GM21360 (cell line): ENCODE results near the gene ZC4H2.
"Not testable (repeated sequence)": the region's sequence is repeated elsewhere in the genome, so short reads cannot be mapped to it uniquely, and the experiment has no call there.

Experiments
- ATAC-seq: cut with Tn5 transposase; IDR thresholded peaks from one replicate; pipeline ENCODE4 v1.9.1; 2021; ENCODE audit warnings: mild to moderate bottlenecking, moderate library complexity; ENCODE audit not compliant: unreplicated experiment

The ZC4H2 gene, protein sequence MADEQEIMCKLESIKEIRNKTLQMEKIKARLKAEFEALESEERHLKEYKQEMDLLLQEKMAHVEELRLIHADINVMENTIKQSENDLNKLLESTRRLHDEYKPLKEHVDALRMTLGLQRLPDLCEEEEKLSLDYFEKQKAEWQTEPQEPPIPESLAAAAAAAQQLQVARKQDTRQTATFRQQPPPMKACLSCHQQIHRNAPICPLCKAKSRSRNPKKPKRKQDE

DNA sequence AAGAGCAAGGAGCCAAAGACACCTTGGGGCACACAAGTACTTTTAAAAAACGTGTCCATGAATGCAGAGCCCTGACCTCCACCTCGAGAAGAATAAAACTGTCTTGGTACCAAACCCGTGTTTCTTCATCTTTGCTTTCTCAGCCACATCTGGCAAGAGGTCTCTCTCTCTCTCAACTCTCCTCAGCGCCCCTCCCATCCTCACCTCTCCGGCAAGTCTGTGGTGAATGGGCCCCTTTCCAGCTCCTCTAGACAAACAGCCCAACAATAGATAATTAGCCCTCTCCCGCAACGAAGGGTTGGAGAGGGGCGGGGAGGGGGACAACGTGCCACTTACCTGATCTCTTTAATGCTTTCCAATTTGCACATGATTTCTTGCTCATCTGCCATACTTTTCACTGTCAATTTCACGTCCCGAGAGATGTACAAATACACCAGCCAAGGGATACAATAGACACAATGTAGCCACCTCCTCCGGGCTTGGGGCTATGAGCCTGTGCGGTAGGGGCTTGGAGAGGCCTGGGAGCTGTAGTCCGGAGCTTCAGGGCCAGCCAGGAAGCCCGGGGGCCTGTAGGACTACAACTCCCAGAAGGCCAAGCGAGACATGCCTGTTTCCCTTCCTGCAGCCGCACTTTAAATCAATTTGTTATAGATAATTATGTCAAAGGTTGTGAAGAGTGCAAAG lies at the start of gene ZC4H2:
Gene ZC4H2, minus strand, starts transcription at position 462 of the 684 bp plus-strand sequence. Its CDS starts 73 bp downstream, at position 389.
- ATAC-seq = peak; percentile 98

DNA sequence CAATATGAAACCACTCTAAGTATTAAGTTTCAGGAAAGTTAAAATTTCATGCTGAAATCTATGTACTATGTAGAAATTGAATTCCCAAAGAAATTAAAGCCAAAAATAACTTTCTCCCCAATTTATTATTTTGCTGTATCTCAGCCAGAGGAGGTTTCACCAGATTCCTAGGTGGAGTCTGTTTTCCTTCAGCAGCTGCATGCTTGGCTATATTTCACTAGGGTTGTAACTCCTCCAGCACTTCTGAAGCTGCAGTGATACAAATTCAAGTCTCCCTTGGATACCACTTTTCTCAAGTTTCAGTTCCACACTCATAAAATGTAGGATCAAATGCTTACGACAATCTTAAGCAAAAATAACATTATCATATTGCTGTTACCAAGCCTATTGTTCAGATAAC lies 41.2 kb upstream of the ZC4H2 start:
- ATAC-seq = no peak

DNA sequence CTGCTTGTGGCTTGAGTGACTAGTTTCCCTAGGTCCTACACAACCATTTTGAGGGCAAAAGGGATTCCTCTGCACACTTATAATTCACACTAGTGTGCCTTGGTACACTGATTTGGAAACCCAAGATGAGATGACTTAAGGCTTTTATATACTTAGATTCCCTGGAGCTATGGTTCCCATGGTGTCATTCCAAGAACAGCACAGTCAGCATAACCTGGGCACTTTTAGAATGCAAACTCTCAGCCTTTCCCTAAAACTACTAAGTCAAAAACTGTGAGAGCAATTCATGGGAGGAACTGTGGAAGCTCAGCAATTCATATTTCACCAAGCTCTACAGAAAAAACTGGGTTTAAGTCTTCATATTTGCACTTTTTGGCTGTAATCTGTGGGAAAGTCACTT lies 38.0 kb upstream of the ZC4H2 start:
- no peak for ATAC-seq

DNA sequence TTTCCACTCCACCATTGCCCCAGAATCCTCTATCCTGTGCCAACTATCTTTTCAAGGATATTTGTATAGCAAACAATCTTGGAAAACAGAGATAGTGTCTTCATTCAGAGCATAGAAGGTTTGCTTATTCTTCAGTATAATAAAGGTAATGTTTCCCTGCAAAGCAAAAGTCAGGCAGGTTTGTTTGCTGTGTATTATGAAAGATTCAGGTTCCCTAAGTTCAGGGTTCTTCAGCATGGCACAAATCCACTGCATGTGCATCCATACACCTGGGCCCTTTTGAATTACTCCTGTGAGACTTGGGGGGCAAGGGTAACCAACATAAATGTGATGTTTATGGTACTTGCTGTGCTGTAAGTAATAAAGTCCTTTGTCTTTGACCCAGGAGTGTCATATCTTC lies 33.2 kb upstream of the ZC4H2 start:
- ATAC-seq = no peak

DNA sequence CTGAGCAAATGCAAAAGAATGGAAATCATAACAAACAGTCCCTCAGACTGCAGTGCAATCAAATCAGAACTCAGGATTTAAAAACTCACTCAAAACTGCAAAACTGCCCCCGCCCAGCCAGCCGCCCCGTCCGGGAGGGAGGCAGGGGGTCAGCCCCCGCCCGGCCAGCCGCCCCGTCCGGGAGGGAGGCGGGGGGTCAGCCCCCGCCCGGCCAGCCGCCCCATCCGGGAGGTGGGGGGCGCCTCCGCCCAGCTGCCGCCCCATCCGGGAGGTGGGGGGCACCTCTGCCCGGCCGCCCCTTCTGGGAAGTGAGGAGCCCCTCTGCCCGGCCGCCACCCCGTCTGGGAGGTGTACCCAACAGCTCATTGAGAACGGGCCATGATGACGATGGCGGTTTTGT lies 26.0 kb upstream of the ZC4H2 start:
- not testable (repeated sequence) for ATAC-seq

DNA sequence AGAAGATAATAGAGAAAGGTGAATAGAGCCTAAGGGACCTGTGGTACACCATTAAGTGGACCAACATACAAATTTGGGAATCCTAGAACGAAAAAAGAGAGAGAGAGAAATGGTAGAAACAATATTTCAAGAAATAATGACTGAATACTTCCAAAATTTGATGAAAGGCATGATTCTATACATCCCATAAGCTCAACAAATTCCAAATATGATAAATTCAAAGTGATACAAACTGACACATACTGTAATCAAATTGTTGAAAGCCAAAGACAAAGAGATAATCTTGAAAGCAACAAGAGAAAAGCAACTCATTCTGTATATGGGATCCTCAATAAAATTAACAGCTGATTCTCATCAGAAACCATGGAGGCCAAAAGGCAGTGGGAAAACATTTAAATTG lies 20.6 kb upstream of the ZC4H2 start:
- no peak for ATAC-seq

DNA sequence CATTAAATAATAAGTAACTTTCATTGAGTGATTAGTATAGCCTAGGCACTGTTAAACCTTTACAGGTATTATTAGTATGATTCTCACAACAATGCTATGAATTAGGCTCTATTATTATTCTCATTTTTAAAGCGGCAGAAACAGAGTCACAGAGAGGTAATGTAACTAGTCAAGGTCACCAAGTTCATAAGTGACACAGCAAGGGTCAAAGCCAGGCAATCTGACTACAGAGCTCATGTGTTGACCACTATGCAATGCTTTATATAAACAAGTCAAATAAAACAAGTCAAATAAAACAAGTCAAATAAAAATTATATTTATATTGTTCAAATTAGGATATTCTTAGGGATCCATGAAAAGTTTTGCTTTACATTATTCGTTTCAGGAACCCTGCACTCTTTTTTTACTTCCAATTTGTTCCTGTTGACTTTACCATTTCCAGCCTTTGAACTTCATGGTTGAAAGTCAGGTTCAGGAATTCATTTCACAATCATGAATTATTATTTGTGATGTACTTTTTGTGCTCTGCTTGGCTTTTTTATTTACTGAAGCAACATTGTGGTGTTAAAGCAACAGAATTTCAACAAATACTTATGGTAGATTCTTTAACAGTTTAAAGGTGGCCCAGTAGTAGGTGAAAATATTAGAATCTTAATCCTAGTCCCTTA lies 18.0 kb upstream of the ZC4H2 start:
- ATAC-seq = no peak

DNA sequence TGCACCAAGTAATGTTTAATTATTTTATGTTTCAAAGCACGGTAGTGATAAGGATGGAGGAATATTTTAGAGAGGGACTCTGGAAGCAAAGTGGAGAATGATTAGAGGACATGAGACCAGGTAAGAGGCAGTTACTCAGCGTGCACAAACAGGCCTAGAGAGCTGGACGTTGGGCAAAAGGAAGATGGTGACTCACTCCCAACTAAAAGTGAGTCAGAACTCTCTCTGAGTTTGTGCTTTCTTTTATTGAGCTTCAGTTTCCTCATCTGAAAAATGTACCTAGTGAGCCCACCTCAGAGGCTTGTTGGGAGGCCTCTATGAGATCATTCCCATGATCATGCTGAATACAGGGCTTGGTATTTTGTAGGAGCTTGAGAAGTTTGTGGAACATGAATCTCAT lies 1.6 kb upstream of the ZC4H2 start:
- no peak for ATAC-seq

DNA sequence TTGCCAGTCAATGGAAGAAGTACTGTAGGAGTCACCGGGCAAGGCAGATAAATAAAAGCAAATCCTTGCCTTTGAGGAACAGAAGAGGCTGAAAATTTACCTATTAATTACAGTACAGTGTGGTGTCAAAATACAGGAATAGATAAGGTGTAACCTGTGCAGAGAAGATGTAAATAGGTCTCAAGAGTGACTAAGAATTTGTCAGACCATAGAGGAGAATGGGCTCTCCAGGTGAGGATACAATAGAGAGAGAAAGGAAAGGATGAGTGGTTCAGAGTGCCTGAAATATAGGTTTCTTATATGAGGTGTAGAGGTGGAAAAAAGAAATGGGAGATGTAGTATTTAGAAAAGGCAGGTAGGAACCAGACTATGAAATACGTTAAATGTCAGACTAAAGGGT lies 801 bp upstream of the ZC4H2 start:
- no peak for ATAC-seq

DNA sequence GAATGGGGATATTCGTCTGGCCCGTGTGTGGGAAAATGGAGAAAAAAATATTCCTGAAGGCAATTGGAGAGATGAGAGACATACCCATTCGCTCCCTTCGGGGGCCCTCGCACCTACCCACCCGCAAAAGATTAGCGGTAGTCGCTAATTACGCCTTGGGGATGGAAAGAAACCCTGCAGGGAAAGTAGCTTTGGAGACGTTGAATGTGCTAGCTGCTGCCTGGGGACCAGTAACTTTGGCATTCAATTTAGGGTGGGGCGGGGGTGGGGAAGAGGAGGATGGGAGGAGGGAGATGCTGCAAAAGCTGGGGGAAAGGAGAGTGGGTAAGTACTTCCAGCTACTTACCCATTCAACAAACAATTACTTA lies 407 bp upstream of the ZC4H2 start:
- peak; percentile 21 for ATAC-seq

DNA sequence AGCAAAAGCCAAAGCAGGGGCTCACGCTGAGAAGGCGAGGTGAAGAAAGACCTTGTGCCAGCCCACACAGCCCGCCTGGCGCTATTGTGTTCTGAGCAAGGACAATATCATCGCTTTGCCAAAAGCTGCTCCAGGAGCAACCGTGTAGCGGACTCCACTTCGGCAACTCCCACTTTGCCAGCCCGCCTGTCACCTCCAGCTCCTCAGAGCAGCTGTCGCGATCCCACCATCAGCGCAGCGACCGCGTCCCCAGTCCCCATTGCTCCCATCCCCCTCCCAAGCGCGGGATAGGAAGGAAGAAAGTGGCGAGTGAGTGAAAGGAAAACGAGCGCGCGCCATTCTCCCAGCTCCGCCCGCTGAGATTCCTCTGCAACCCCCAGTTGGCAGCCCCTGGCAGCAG lies 759 bp downstream of the ZC4H2 start:
- ATAC-seq = peak; percentile 30

DNA sequence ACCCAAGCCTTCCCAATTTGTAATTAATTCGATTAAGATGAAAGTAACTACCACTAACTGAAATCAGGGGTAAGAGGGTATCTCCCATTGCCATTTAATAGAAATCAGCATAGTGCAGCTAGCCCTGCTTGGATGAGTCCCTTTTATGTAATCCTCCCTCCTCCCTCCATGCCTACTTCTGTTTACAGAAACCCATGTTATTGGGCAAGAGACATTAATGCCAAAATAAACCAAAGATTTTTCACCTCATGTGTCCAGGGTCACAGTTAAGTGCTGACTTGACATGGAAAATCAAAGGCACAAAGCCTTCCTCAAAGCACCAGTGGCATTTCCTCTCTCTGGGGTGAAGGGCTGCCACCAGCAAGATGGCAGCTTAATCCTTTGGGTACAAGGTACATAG lies 50.8 kb downstream of the ZC4H2 start:
- no peak for ATAC-seq

DNA sequence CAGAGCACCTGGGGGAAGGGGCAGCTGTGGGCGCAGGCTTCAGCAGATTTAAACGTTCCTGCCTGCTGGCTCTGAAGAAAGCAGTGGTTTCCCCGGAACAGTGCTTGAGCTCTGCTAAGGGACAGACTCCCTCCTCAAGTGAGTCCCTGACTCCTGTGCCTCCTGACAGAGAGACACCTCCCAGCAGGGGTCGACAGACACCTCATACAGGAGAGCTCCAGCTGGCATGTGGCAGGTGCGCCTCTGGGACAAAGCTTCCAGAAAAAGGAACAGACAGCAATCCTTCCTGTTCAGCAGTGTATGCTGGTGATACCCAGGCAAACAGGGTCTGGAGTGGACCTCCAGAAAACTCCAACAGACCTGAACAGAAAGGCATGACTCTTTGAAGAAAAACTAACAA lies 68.1 kb downstream of the ZC4H2 start:
- no peak for ATAC-seq

DNA sequence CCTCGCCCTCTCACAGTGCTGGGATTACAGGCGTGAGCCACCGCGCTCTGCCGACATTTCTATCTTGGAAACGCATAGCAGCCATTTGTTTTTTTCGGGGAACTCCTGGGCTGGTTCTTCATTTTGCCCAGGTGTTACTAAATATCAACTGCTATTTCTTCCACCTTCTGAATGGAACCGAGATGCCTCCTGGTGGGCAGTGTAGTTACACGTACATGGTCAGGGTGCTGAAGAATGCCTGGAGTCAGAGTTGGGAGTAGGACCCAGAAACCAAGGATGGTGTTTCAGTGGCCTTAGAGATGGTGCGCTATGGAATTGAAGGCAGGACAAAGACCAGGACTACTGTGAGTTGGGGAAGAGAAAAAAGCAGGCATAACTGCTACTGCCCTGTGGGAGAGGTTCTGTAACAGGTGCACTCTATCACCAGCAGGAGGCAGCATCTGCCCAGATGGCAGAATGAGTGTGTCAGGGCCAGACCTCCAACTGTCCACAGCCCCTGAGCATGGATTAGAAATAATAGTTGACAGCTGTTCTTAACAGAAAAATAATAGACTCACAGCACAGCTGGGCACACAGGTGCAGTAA lies 81.7 kb downstream of the ZC4H2 start:
- peak; percentile 84 for ATAC-seq

DNA sequence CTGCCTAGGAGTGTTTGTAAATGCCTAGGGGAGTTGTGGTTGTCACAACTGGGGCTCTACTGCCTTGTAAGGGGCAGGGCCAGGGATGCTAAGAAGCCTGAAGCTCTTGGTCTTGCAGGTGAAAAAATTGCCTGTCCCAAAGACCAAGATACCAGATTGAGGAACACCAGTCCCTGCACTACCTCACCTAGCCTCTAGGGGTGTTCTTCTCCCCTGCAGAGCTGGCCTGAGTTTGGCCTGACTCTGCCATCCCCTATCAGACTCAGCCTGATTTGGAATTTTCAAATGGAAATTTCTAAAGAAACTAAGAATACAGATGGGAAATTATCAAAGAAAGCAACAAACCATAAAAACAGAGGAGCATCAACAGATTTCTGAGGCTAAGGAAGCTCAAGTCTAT lies 90.4 kb downstream of the ZC4H2 start:
- ATAC-seq = no peak

DNA sequence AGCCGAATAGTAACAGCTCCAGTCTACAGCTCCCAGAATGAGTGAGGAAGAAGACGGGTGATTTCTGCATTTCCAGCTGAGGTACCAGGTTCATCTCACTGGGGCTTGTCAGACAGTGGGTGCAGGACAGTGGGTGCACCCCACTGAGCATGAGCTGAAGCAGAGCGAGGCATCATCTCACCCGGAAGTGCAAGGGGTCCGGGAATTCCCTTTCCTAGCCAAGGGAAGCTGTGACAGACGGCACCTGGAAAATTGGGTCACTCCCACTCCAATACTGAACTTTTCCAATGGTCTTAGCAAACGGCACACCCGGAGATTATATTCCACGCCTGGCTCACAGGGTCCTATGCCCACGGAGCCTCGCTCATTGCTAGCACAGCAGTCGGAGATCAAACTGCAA lies 97.5 kb downstream of the ZC4H2 start:
- ATAC-seq = not testable (repeated sequence)

DNA sequence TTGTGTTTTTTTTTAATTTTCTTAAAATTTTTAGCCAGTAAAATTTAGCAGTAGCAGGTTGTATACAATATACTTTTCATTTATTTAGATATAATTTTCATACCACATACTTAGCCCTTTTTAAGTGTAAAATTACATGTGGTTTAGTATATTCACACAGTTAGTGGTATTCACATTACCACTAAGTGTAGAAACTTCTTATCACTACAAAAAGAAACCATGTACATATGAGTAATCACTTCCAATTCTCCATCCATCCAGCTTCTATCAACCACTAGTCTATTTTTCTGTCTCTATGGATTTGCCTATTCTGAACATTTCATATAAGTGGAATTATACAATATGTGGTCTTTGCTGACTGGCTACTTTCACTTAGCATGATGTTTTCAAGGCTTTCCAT lies 109.0 kb downstream of the ZC4H2 start:
- ATAC-seq = no peak
